Thyroid gland (tissue), 4 donors: ENCODE results near the gene GRM7.

ENCODE experiments used
- CTCF ChIP-seq, 6 experiments: fragments of 200-600 bp in 3 of 6; fragments of 450-650 bp in 3 of 6; sonication (generic) in 3 of 6; IDR thresholded peaks; one replicate each; pipeline ENCODE4 v1.5.1; 2016 to 2019; ENCODE audit warnings: antibody characterized with exemption in 6 of 6, mild to moderate bottlenecking in 2 of 6, inconsistent platforms in 1 of 6, moderate library complexity in 1 of 6
- POLR2A ChIP-seq, 2 donors: fragments of 450-650 bp; IDR thresholded peaks; one replicate each; pipeline ENCODE4 v1.6.1; 2017; ENCODE audit warnings: antibody characterized with exemption in 2 of 2, mild to moderate bottlenecking in 2 of 2, moderate library complexity in 1 of 2

GRCh38 chr3:7292362-7292761 lies 431.4 kb downstream of the GRM7 start:
- TF ChIP-seq CTCF (IDR thresholded peaks at IDR 0.05) = no peak
- TF ChIP-seq POLR2A (IDR thresholded peaks at IDR 0.05) = no peak
